BLaER1 treated with 17β-estradiol and CSF1 and Interleukin-3, amounts not matched to agents 10 nM and 100 nM (cell line): ENCODE measurements around the gene PCAT7.
A peak's percentile ranks its signal among the peaks of the same experiment; 100 is the strongest.
"Not testable (repeated sequence)": the region's sequence is repeated elsewhere in the genome, so short reads cannot be mapped to it uniquely, and the experiment has no call there.

ENCODE experiments used
- H3K27ac ChIP-seq, 11 experiments: shearing (Covaris generic); formaldehyde crosslinking; 2 replicates each; pipeline ENCODE4 v1.8.1; 2022
- H3K27me3 ChIP-seq, 11 experiments: shearing (Covaris generic); formaldehyde crosslinking; 2 replicates each; pipeline ENCODE4 v1.8.1; 2022
- H3K36me3 ChIP-seq, 11 experiments: shearing (Covaris generic); formaldehyde crosslinking; 2 replicates each; pipeline ENCODE4 v1.8.1; 2022
- H3K4me1 ChIP-seq, 10 experiments: shearing (Covaris generic); formaldehyde crosslinking; 2 replicates each; pipeline ENCODE4 v1.8.1; 2022
- H3K4me2 ChIP-seq, 11 experiments: shearing (Covaris generic); formaldehyde crosslinking; 2 replicates each; pipeline ENCODE4 v1.8.1; 2022
- H3K4me3 ChIP-seq, 10 experiments: shearing (Covaris generic); formaldehyde crosslinking; 2 replicates each; pipeline ENCODE4 v1.8.1; 2022
- H3K9ac ChIP-seq, 11 experiments: shearing (Covaris generic); formaldehyde crosslinking; 2 replicates each; pipeline ENCODE4 v1.8.1; 2022
- H3K9me3 ChIP-seq, 11 experiments: shearing (Covaris generic); formaldehyde crosslinking; replicated peaks in 1 of 11; 2 replicates each; pipeline ENCODE4 v1.8.1; 2022
- H4K20me1 ChIP-seq, 11 experiments: shearing (Covaris generic); formaldehyde crosslinking; 2 replicates each; pipeline ENCODE4 v1.8.1; 2022
- Cebpa-rat ChIP-seq, 11 experiments: shearing (Covaris generic); IDR thresholded peaks; 2 replicates each; pipeline ENCODE4 v1.8.1; 2022

PCAT7 gene

GRCh38 chr9:94554439-94555331, at the start of gene PCAT7:
PCAT7 (plus strand) TSS chr9:94555083.
- H3K4me2 ChIP-seq, result no peak within 1 kb of the TSS
- H3K9me3 ChIP-seq, result peaks cover 0 to 8% (median 0%) of the 10 kb centered on the region in 11 experiments; a peak in 2 of 22 replicates
- no peak within 1 kb of the TSS for H3K27ac ChIP-seq
- no peak for TF ChIP-seq Cebpa-rat (IDR thresholded peaks at IDR 0.05)
- H4K20me1 ChIP-seq, result no peaks in the 10 kb centered on the region
- H3K9ac ChIP-seq, result no peak within 1 kb of the TSS
- H3K36me3 ChIP-seq, result no peaks in the 10 kb centered on the region
- H3K27me3 ChIP-seq, result no peaks in the 10 kb centered on the region
- peaks cover 0 to 7% (median 0%) of the 10 kb centered on the region in 10 experiments; a peak in 3 of 20 replicates for H3K4me1 ChIP-seq
- H3K4me3 ChIP-seq, result no peak within 1 kb of the TSS

GRCh38 chr9:94506370-94506769, 48.5 kb upstream of the PCAT7 start:
- not testable (repeated sequence) for H3K4me3 ChIP-seq, H3K4me1 ChIP-seq, H3K36me3 ChIP-seq, H3K9me3 ChIP-seq, H4K20me1 ChIP-seq, H3K9ac ChIP-seq, H3K27ac ChIP-seq, H3K27me3 ChIP-seq, H3K4me2 ChIP-seq

GRCh38 chr9:94507531-94508258, 47.2 kb upstream of the PCAT7 start:
- Histone ChIP-seq H3K9ac (no peak overlapping the region), H3K4me2 (no peak overlapping the region), H3K27ac (no peak overlapping the region), H3K9me3 (peaks cover 0 to 7% (median 0%) of the 10 kb centered on the region in 11 experiments; a peak in 2 of 22 replicates), H3K4me1 (peaks cover 0 to 19% (median 7%) of the 10 kb centered on the region in 10 experiments; a peak in 12 of 20 replicates), H3K36me3 (no peaks in the 10 kb centered on the region), H3K4me3 (no peak overlapping the region), H3K27me3 (no peaks in the 10 kb centered on the region), H4K20me1 (no peaks in the 10 kb centered on the region)
- TF ChIP-seq Cebpa-rat (IDR thresholded peaks at IDR 0.05), result no peak

- H3K9me3 ChIP-seq, result no peaks in the 10 kb centered on the region; a peak in 1 of 22 replicates
- H3K27ac ChIP-seq, result no peak overlapping the region
- H3K9ac ChIP-seq, result no peak overlapping the region
- no peak overlapping the region for H3K4me3 ChIP-seq
- no peaks in the 10 kb centered on the region for H3K27me3 ChIP-seq
- H4K20me1 ChIP-seq, result no peaks in the 10 kb centered on the region
- no peaks in the 10 kb centered on the region for H3K36me3 ChIP-seq
- H3K4me2 ChIP-seq, result peak overlapping the region in 6 of 11 experiments; percentile 17 to 46 (median 36); a peak in 9 of 22 replicates
- peaks cover 0 to 19% (median 7%) of the 10 kb centered on the region in 10 experiments; a peak in 12 of 20 replicates for H3K4me1 ChIP-seq
- no peak for TF ChIP-seq Cebpa-rat (IDR thresholded peaks at IDR 0.05)
Observed at GRCh38 chr9:94511134-94511954, 43.5 kb upstream of the PCAT7 start.

GRCh38 chr9:94511955-94512265, 43.0 kb upstream of the PCAT7 start:
- Histone ChIP-seq H3K27me3 (no peaks in the 10 kb centered on the region), H3K4me3 (no peak overlapping the region), H3K9ac (no peak overlapping the region), H3K27ac (no peak overlapping the region), H3K9me3 (no peaks in the 10 kb centered on the region), H3K4me2 (peak overlapping the region in 6 of 11 experiments; percentile 17 to 46 (median 36); a peak in 8 of 22 replicates), H3K4me1 (peaks cover 0 to 19% (median 7%) of the 10 kb centered on the region in 10 experiments; a peak in 12 of 20 replicates), H3K36me3 (no peaks in the 10 kb centered on the region), H4K20me1 (no peaks in the 10 kb centered on the region)
- no peak for TF ChIP-seq Cebpa-rat (IDR thresholded peaks at IDR 0.05)

GRCh38 chr9:94514722-94515121, 40.2 kb upstream of the PCAT7 start:
- no peaks in the 10 kb centered on the region for H3K27me3 ChIP-seq
- H3K9ac ChIP-seq, result no peak overlapping the region
- no peak overlapping the region for H3K4me2 ChIP-seq
- no peak overlapping the region for H3K4me3 ChIP-seq
- no peaks in the 10 kb centered on the region for H3K9me3 ChIP-seq
- TF ChIP-seq Cebpa-rat (IDR thresholded peaks at IDR 0.05), result no peak
- peaks cover 0 to 19% (median 7%) of the 10 kb centered on the region in 10 experiments; a peak in 12 of 20 replicates for H3K4me1 ChIP-seq
- no peaks in the 10 kb centered on the region for H3K36me3 ChIP-seq
- H3K27ac ChIP-seq, result no peak overlapping the region
- no peaks in the 10 kb centered on the region for H4K20me1 ChIP-seq

GRCh38 chr9:94517254-94517653, 37.6 kb upstream of the PCAT7 start:
- H3K4me3 ChIP-seq, result no peak overlapping the region
- H4K20me1 ChIP-seq, result no peaks in the 10 kb centered on the region
- peaks cover 0 to 3% (median 0%) of the 10 kb centered on the region in 11 experiments; a peak in 1 of 22 replicates for H3K9me3 ChIP-seq

GRCh38 chr9:94525396-94526035, 29.4 kb upstream of the PCAT7 start:
- H3K36me3 ChIP-seq, result no peaks in the 10 kb centered on the region
- peaks cover 0 to 17% (median 4%) of the 10 kb centered on the region in 10 experiments; a peak in 10 of 20 replicates for H3K4me1 ChIP-seq
- no peaks in the 10 kb centered on the region for H4K20me1 ChIP-seq
- no peak overlapping the region for H3K9ac ChIP-seq
- no peak overlapping the region for H3K4me3 ChIP-seq
- no peak overlapping the region for H3K27ac ChIP-seq
- H3K4me2 ChIP-seq, result peak overlapping the region in 6 of 11 experiments; percentile 4 to 44 (median 30); a peak in 8 of 22 replicates
- no peak for TF ChIP-seq Cebpa-rat (IDR thresholded peaks at IDR 0.05)
- no peaks in the 10 kb centered on the region for H3K27me3 ChIP-seq
- H3K9me3 ChIP-seq, result peaks cover 0 to under 1% (median 0%) of the 10 kb centered on the region in 11 experiments; a peak in 1 of 22 replicates

More at GRCh38 chr9:94517254-94517653, 37.6 kb upstream of the PCAT7 start:
- no peak overlapping the region for H3K9ac ChIP-seq
- no peaks in the 10 kb centered on the region for H3K36me3 ChIP-seq
- H3K4me1 ChIP-seq, result peaks cover 0 to 4% (median 0%) of the 10 kb centered on the region in 10 experiments; a peak in 7 of 20 replicates
- TF ChIP-seq Cebpa-rat (IDR thresholded peaks at IDR 0.05), result no peak
- no peak overlapping the region for H3K27ac ChIP-seq
- no peaks in the 10 kb centered on the region for H3K27me3 ChIP-seq
- no peak overlapping the region for H3K4me2 ChIP-seq
